Eye (tissue), 1 donor: ENCODE measurements around the gene RPS19BP1.

Source experiments
- DNase-seq: peaks from one replicate; pipeline ENCODE4 v3.0.0-alpha.2; 2015

RPS19BP1 gene

DNA sequence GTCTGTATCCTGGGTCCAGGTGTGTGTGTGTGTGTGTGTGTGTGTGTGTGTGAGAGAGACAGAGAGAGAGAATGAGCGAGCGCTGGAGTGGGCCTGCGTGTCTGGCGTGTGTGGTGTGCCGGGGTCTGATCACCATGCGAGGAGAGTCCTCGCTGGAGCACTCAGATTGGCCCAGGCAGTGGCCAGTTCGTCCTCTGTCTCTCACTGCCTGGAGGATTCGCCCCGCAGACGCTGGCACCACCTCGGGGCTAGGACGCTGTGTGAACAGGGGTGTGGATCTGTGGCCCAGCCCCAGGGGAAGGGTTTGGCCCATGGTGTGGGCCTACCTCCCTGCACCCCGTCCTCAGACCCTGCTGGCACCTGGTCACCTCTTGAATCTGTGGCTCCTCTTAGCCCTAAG lies 26.4 kb upstream of the RPS19BP1 start:
- DNase-seq = no peak

DNA sequence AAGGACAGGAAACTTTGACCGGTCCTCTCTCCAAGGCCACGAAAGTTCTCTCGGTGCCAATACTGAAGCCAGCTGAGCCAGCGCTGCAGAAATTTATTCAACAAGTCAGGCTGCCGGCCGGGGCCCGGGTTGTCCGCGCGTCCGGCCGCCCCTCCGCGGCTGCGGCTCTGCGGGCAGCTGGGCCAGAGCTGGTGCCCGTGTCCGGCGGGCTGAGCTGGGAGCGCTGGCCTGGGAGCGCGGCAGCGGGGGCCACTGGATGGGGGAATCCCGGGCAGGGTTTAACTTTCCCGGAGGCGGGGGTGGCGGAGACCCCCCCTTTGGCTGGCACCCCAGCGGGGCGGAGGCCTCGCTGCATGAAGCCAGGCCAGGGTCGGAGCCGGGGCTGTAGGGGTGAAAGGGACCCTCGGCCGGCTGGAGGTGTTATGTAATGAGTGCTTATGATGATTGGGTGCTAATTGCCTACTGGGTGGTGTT lies 25.7 kb upstream of the RPS19BP1 start:
- peak; percentile 48 for DNase-seq

DNA sequence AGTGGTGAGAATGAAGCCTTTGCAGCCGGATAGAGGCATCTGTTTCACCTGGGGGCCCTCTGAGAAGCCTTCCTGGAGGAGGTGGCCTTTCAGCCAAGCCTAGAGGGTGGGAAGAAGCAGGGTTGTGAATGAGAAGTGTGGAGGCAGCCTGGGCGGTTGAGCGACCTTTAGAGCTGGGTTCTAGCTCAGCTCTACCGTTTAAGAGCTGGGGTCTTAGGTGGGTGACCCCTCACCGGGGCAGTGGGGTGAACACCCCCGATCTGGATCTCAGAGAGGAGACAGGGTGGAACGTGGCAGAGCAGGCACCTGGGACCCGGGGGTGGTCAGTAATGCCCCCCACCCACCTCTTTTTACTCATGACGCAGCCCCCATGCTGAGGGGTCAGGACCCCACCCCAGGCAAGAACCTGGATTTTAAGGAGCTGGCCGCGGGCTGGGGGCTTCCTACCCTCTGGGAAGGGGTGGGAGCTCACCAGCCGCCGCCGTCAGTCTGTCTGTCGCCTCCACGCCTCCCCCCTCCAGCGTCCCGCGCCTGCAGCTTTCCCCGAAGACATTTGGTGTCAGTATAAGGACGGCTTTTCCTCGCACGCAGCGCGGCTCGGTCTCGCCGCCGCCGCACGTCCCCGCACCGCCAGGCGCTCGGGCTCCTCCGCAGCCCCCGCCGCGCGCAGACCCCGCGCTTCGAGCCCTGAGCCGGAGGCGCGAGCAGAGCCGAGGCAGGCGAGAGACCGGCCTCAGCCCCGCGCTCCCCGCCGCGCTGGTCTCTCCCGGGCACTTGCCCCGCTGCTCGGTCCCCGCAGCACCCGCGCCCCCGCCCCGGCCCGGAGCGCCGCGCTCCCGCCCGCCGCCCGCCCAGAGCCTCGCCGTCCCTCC lies 24.7 kb upstream of the RPS19BP1 start:
- peak; percentile 52 for DNase-seq

DNA sequence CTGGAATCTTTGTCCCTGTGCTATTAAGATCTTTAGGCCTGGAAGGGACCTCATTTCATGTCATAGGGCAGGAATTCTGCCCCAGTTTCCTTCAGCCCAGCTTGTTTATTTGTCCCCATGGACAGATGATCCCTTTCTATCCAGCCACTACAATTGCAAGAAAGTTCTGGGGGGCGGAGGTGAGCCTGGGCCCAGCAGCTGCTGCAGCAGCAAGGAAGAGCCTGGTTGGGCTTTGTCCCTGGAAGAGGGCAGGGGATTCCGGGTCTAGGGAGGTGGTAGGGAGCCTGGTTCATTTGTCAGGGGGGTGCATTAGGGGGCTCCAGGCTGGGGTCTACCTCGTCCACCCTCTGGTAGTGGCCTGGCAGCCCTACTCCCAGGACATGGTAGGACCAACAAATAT lies 21.6 kb upstream of the RPS19BP1 start:
- no peak for DNase-seq

DNA sequence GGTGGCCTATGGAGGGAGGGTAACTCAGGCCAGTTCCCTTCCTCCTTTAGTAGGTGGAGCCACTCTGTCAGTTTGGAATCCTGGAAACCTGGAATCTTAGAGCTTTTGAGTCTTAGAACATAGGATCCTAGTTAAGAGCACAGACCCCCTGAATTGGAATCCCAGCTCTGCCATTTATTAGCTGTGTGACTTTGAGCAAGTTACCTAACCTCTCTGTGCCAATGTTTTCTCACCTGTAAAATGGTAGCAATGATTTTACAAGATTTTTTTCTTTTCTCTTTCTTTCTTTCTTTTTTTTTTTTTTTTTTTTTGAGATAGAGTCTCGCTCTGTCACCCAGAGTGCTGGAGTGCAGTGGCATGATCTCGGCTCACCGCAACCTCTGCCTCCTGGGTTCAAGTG lies 20.9 kb upstream of the RPS19BP1 start:
- no peak for DNase-seq

DNA sequence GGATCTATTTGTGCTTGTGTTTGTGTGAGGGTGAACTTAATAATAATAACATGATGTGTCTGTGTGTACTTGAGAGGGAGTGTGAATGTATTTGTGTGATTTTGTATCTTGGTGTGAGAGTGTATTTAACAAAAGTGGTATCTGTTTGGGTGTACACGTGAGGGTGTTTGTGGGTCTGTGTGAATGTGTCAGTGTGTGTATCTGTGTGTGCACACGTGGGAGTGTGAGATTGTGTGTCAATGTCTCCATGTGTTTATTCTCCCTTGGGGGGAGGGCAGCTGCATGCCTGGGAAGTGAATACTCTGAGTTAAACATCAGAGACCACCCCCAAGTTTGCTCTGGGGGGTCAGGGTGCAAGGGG lies 15.0 kb upstream of the RPS19BP1 start:
- DNase-seq = no peak

DNA sequence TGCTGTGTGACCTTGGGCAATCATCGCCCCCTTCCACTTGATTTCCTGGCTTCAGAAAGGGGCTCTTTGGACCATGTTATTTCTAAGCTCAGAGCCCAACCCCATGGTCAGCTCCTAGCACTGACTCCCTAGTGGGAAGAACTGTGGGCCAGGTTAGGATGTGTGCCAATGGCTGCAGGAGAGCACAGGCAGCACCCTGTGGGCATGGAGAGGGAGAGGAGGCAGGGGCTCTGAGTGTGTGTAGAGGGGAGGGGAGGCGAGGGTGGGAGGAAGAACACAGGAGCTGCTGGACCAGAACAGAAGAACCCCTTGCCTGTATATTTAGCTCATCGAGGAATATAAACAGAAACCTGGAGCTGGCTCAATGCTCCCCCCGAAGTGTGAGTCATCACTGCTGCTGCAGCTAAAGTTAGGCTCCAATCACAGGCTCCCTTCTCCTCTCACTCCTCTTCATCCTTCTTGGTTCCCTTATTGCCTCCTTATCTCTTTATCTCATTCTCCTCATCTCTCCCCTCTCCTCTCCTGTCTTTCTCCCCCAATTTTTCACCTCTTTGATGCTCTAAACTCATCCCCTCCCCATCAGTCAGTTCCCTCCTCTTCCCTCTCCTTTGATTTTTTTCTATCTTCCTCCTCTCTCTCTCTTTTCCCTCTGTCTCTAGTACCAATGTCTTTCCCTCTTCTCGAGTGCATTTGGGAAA lies 14.5 kb upstream of the RPS19BP1 start:
- no peak for DNase-seq

DNA sequence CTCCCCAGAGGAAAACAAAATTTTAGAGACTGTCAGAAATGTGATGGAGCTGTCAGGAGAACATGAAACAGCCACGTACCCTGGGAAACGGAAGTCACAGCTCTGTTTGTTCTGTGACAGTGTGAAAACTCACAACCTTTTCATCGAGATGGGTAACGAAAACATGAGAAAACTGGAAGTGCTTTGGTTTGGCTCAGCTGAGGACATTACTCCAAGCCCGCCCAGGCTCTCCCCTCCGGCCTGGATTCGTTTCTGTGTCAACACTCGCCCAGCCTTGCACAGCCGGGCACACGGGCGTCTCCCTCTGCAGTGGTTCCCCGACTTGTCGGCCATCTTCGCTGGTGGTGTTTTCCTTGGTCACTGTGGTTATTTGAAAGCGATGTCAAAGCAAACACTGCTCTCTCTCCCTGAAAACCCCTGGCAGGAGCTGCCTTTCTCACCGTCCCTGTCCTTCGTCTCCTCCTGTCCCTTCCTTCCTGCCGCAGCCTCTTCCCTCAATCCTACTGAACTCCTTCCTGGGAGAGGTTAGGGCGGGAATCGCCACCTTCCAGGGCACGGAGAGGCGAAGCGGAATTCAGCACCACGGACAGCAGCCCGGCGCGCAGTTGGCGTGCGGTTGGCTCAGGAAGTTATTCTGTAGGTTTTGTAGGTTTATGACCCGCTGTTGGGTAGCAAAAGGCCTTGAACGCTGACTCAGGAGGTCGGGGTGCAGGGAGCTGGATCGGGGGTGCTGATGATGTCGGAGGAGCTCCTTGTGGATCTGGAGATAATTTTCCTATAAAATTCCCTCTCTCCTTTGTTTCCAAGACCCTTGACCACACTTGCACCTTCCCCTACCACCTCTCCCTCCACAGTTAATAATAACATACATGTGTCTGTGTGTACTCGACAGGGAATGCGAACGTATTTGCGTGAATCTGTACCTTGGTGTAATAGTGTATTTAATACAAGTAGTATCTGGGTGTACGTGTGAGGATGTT lies 13.1 kb upstream of the RPS19BP1 start:
- DNase-seq = peak; percentile 86

DNA sequence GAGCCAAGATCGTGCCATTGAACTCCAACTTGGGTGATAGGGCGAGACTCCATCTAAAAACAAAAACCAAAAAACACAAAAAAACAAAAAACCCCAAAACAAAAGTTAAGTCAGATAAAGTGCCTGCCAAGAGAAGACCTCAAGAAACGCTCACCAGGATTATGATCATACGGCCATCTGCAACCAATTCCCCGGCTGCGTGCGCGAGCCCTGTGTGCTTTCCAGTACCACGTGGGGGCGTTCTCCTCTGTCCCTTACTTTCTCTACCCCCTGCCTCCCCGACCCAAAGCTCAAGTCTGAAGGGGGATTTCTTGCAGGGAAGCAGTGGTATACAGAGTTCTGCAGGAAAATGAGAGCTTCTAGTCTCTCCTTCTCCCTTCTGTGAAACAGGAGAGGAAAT lies 10.5 kb upstream of the RPS19BP1 start:
- peak; percentile 78 for DNase-seq

DNA sequence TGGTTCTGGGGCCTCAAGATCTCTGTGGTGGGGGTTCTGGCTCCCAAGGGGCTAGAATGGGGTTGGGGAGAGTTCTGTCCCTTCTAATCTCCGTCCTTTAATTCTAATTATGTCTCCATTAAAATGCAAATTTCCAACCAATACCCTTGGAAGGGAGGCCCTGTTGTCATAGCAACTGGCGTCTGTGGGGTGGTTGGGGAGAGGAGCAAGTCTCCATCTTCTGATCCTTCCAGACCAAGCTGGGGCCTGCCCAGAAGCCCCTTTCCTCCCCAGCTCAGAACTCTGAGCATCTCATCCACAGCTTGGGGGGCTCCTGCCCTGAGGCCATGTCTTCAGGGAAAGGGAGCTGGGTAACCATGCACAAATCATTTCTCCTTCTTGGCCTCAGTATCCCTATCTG lies 5.4 kb upstream of the RPS19BP1 start:
- DNase-seq = no peak

DNA sequence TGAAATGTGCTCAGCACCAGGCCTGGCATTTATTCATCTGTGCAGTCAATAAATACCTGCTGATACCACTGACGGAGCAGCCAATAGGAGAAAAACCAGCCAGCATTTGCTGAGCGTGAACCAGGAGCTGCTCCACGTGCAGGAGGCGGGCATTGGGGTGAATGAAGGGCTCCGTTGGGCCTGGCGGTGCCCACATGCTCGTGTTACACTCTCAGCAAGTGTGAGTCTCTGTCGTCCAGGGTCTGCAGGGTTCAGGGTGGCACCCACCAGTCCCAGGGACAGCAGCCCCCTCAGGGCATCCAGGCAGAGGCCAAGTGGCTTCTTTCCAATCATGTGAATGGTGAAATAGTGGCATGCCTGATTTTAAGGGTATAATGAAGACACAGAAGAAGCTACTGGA lies 4.2 kb upstream of the RPS19BP1 start:
- DNase-seq = no peak

DNA sequence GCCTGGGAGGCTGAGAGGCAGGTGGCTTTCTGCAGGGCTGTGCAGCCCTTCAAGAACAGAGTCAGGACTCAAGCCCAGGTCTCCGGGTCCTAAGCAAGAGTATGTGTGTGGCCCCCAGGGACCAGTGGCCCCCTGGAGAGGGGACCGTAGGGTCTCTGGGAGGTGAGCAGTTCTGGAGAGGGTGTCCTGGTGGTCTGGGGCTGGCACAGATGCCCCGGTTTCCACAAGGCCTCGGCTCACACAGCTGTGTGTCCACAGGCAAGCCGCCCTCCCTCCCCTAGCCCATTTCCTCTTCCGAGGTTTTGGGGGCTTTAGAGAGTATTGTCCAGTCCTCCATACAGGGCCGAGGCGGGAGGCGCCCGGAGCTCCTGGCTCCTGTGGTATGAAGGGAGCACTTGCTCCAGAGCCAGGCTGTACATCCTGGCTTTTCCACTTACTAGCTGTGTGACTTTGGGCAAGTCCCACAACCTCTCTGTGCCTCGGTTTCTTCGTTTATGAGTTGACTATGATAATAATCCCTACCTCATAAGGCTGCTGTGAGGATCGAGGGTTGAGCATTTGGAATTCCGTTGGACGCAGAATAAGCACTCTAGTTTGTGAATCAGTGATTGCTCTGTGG lies 3.4 kb upstream of the RPS19BP1 start:
- DNase-seq = no peak

DNA sequence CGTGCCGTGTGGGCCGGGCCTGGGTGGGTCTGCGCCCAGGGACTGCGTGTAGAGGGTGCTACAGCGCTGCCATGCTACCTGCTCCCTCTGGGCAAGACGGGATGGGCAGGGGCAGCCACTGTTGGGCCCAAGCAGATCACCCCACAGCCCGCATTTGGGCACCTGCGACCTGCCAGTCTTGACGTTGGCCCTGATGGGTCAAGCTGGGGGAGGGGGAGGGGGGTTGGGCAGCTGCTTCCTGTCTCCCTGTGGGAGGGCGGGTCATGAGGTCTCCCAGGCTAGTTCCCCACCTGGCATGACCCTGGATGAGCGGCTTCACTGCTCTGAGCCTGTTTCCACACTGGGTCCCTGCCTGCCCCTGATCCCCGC lies 2.8 kb upstream of the RPS19BP1 start:
- DNase-seq = no peak

DNA sequence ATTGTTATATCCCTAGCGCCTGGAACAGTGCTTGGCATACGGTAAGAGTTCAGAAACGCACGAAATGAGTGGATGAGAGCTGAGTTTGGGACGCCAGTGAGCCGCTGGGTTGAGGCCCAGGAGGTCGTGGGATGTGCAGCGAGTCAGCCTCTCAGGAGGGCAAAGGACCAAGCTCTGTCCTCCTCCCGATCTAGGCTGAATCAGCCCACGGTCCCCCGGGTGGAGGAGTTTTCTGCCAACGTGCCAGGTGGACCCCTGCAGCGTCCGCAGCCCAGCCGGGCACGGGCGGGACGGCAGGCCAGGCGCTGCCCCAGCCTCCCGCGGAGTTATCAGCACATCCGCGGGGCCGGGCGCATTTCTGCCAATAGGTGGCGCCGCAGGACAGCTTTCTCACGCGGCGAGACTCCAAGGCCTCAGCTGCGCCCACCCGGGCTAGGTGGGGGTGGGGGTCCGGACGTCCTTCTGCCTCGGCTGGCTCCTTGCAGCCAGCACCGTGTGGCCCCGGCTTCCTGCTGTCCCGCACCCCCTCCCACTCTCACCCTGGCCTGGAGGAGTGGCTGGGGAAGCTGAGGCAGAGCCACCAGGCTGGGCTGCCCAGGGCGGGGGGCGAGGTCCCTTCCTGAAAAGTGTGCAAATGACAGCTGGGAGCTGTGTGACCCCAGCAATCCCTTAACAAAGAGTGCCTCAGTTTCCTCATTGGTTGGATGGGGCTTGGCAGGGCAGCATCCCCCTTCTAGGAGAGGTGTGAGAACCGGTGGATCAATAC lies 2.2 kb upstream of the RPS19BP1 start:
- peak; percentile 96 for DNase-seq

DNA sequence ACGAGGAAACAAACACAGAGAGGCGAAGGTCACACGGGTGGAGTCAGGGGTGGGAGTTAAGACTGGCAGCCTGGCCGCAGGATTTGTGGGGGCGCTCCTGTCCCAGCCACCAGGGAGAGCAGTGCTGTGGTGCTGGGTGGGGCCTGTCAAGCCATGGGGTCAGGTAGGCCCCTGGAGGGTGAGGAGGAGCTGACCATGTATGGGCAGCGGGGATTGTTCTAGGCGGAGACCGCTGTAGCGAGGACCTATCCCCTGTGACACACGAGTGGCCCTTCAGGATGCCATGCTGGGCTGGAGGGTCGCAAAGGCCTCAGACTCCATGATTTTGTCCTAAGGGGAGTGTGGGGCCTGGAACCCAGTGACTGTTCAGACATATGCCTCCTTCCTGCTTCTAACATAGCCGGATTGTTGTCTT lies 1.6 kb upstream of the RPS19BP1 start:
- no peak for DNase-seq

DNA sequence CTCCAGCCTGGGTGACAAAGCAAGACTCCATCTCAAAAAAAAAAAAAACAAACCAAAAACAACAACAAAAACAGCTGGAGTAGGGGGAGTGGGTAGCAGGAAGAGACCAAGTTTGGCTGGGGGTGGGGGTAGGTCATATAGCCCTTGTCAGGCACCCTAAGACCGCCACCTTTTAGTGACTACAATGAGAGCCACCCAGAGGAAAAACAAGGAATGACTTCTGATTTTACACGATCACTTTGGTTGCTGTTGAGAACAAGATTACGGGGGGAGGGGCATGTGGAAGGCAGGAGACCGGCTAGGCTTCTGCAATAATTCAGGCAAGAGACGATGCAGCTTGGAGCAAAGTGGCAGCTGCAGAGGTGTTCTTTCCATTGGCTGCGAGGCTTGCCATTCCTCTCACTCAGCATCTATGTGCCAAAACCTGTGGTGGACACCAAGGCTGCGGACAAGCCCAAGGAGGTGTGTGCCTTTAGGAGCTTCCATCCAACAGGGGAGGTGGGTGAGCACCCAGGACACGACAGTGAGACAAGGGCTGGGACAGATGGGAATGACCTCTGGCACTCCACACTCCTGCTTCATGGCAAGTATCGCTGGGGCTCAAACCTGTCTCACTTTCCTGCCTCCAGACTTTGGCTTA lies 1.7 kb downstream of the RPS19BP1 start:
- no peak for DNase-seq

DNA sequence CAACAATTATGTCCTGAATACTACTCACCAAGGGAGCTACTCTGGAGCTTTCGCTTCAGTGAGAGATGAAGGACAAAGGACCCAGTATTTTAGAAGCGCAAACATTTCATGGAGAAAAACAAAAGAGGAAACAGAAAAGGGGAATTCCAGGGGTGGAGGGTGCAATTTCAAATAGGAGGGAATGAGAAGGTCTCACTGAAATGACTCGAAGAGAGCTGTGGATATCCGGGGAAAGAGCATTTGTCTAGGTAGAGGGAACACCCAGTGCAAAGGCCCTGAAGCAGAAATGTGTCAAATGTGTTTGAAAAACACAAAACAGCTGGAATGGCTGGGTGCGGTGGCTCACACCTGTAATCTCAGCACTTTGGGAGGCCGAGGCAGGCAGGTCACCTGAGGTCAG lies 2.4 kb downstream of the RPS19BP1 start:
- no peak for DNase-seq

DNA sequence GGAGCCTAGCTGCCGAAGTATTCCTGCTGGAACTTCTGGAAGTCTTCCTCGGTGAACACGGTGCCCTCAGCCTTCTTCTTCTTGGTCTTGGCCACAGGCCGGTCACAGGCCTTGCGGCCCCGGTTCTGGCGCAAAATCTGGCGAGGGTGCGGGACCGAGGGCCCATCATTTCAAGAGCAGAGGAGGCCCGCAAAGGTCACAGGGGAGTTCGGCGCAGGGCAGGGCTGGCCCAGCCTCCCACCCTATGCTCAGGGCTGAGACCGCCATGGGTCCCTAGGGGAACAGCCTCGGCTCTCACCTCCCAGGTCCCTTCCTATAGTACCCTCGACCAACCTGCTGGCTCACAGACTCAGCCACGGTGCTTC lies 3.1 kb downstream of the RPS19BP1 start:
- no peak for DNase-seq

DNA sequence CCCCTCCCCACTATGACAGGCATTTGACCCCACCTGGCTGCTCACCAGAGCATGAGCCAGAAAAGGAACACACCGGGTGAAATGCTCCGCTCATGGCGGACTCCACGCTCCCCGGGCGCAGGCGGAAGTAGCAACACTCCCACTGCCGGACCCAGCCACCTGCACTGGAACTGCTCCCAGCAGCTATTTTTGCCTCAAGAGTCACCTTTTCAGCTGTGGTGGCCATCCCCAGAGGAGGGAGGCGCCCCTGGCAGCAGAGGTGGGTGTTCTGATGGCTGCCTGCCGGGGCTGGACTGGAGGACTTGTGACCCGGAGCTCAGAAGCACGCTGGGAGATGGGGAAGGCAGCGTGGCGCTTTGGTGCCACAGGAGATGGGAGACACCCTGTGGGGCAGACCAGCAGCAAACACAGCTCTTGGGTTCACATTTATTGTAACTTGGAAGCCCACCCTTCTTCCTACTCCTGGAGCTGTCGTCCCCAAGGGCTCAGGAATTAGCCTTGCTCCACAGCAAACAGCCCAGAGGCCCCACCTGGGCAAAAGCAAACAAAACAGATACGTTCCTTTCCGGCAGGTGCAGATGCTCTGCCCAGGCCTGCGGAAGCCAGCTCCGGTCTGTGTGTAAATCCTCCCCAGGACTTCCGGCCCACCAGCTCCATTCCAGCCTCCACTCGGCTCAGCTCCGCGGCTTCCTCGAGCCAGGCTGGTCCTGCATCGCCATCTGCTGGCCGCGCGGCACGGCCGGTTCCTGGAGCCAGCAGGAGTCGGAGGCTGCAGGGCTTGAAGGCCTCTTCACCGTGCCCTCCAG lies 3.7 kb downstream of the RPS19BP1 start:
- peak; percentile 96 for DNase-seq

DNA sequence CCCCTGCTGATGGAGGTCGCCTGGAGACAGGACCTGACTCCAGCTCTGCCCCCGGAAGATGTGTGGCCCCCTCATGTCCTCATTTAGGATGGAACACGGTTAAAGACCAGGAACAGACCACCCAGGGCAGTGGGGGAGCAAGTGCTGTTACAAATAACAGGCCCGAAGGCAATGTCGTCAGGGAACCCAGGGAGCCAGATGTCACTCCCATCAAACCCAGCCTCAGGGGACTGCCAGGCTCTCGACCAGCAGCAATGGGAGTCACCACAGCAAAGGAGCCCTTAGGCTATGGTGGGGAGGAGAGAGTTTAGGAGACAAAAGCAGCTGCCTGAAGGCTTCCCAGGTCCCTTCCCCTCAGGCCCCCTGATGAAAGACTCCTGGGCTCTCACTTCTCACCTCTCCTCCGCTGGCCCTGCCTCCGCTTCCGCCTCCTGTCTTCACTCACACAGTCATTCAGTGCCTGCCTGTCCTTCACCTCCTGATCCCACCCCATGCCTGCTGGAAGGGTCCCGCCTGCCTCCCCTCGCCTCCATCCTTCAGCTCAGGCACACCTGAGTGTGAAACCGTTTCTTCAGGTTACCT lies 4.4 kb downstream of the RPS19BP1 start:
- DNase-seq = peak; percentile 72
